Metanephros (tissue), 1 donor: ENCODE data around the gene FCHO1. TPM values are rescaled to one million over a fixed set of nuclear protein-coding genes. Genes with fewer than 3 reads are reported as not detected.

Source experiments
- total RNA-seq: library from RNA; depleted of rRNA; stranded (reverse); fragments of >200 nt; gene quantifications from one replicate; pipeline ENCODE4 v1.2.3, GENCODE V29; 2014

The FCHO1 gene, protein sequence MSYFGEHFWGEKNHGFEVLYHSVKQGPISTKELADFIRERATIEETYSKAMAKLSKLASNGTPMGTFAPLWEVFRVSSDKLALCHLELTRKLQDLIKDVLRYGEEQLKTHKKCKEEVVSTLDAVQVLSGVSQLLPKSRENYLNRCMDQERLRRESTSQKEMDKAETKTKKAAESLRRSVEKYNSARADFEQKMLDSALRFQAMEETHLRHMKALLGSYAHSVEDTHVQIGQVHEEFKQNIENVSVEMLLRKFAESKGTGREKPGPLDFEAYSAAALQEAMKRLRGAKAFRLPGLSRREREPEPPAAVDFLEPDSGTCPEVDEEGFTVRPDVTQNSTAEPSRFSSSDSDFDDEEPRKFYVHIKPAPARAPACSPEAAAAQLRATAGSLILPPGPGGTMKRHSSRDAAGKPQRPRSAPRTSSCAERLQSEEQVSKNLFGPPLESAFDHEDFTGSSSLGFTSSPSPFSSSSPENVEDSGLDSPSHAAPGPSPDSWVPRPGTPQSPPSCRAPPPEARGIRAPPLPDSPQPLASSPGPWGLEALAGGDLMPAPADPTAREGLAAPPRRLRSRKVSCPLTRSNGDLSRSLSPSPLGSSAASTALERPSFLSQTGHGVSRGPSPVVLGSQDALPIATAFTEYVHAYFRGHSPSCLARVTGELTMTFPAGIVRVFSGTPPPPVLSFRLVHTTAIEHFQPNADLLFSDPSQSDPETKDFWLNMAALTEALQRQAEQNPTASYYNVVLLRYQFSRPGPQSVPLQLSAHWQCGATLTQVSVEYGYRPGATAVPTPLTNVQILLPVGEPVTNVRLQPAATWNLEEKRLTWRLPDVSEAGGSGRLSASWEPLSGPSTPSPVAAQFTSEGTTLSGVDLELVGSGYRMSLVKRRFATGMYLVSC
- 4.7 TPM for total RNA-seq

GRCh38 chr19:17751103-17751911 lies at the start of gene FCHO1:
TSS of gene FCHO1 (plus strand) at chr19:17751477. CDS start at chr19:17755165, 3,688 bp downstream.

GRCh38 chr19:17718947-17719711 lies 32.1 kb upstream of the FCHO1 start, which contains the start of gene MAP1S:
TSS of gene MAP1S (plus strand) at chr19:17719480. CDS start at chr19:17719503, 23 bp downstream.

GRCh38 chr19:17794731-17795494 lies 43.6 kb downstream of the FCHO1 start, which contains the start of gene B3GNT3:
TSS of gene B3GNT3 (plus strand) at chr19:17795138. CDS start at chr19:17807808, 12,670 bp downstream.

GRCh38 chr19:17821190-17821589 lies 69.9 kb downstream of the FCHO1 start, which contains the start of gene INSL3:
TSS of gene INSL3 (minus strand) at chr19:17821519. CDS start at chr19:17821506, 13 bp downstream.

Other genes starting within 250 kb of the FCHO1 start
- gene PGLS, start 239.8 kb upstream of the FCHO1 start, total RNA-seq, result 63.8 TPM
- gene COLGALT1, start 195.8 kb upstream of the FCHO1 start, total RNA-seq, result 49.6 TPM
- 0.41 TPM for gene UNC13A, start 63.1 kb upstream of the FCHO1 start, total RNA-seq
- 50.0 TPM for gene MAP1S, start 32.0 kb upstream of the FCHO1 start, total RNA-seq
- gene B3GNT3, start 43.7 kb downstream of the FCHO1 start, total RNA-seq, result 7.4 TPM
- not detected for gene INSL3, start 70.0 kb downstream of the FCHO1 start, total RNA-seq
- gene JAK3, start 96.5 kb downstream of the FCHO1 start, total RNA-seq, result 11.7 TPM
- 1,207 TPM for gene RPL18A, start 108.4 kb downstream of the FCHO1 start, total RNA-seq
- gene SLC5A5, start 120.5 kb downstream of the FCHO1 start, total RNA-seq, result not detected
- gene CCDC124, start 181.5 kb downstream of the FCHO1 start, total RNA-seq, result 26.9 TPM
- 5.7 TPM for gene KCNN1, start 215.6 kb downstream of the FCHO1 start, total RNA-seq